Measurements from ENCODE around the gene DNAJC1. TPM values are rescaled to one million over a fixed set of nuclear protein-coding genes. Genes with fewer than 3 reads are reported as not detected.
"Not testable (repeated sequence)": the region's sequence is repeated elsewhere in the genome, so short reads cannot be mapped to it uniquely, and the experiment has no call there.

DNAJC1 gene
- polyA plus RNA-seq, 1 experiment: 33.2 TPM

DNA sequence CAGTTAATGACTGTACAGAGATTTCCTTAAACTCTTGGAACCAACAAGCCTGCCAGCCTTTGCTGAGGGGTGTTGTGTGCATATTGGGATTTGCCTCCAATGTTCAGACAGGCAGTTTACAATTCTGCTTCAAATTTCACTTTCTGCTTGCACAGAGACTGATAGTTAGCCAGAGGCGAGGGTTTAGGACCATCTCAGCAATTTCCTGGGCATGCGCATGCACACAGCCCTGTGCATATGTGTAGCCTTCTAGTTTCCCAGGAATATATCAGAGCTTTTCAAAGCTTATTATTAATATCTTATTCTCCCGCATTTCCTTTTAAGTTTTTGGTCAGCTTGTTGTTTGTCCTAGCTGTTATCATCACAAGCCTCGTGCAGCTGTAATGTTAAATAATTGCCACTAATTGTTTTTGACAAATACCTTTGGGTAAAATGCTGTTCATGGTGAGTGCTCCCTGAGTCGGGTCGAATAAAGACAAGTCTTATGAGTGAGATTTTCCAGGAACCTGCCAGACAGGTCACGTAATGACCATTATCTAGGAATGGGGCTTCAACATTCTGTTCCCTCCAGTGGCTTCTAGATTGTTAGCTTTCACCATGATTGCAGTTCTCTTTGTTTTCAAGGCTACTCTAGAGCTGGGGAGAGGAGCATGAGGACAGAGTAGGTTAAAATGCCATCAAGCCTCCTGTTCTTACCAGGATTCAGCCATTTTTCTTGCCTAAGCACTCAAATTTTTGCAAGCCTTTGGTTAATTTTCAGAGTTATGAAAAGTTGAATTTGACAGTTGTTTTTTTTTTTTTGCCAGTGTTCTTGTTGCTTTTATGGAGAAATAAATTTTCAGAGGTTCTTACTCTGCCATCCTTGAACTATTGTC lies 24.1 kb upstream of the DNAJC1 start:
- POLR2A ChIA-PET: no interaction called here

DNA sequence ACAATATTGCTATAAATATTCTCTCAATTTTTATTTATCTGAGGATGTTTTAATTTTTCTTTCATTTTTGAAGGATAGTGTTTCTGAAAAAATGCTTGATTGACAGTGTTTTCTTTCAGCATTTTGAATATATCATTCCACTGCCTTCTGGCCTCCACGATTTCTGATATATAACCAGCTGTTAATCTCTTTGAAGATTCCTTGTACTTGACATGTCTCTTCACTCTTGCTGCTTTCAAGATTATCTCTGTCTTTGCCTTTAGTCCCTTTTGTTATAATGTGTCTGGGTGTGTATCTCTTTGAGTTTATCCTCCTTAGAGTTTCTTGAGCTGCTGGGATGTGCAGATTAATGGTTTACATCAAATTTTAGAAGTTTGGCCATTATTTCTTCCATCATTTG lies 22.8 kb upstream of the DNAJC1 start:
- ChIA-PET CTCF (interaction anchor here (0.6 kb wide), 1 partner anchor 16 kb away, joined by 3 read pairs; no protein-coding TSS in a partner anchor), POLR2A (no interaction called here)
- no peaks in the 10 kb centered on the region for H3K36me3 ChIP-seq (ENCODE audit: control insufficient read depth, insufficient read depth, low read length)
- DNase-seq (ENCODE audit: low read depth): no peak
- TF ChIP-seq, protein P1, sequence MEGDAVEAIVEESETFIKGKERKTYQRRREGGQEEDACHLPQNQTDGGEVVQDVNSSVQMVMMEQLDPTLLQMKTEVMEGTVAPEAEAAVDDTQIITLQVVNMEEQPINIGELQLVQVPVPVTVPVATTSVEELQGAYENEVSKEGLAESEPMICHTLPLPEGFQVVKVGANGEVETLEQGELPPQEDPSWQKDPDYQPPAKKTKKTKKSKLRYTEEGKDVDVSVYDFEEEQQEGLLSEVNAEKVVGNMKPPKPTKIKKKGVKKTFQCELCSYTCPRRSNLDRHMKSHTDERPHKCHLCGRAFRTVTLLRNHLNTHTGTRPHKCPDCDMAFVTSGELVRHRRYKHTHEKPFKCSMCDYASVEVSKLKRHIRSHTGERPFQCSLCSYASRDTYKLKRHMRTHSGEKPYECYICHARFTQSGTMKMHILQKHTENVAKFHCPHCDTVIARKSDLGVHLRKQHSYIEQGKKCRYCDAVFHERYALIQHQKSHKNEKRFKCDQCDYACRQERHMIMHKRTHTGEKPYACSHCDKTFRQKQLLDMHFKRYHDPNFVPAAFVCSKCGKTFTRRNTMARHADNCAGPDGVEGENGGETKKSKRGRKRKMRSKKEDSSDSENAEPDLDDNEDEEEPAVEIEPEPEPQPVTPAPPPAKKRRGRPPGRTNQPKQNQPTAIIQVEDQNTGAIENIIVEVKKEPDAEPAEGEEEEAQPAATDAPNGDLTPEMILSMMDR (IDR thresholded peaks at IDR 0.05; ENCODE audit: insufficient read depth, low read depth, low read length): no peak
- no peak overlapping the region for H3K4me3 ChIP-seq (ENCODE audit: low read depth, low read length)
- peaks cover 1% of the 10 kb centered on the region; the same call in 1 of the 2 replicates for H3K27me3 ChIP-seq (ENCODE audit: control insufficient read depth, insufficient read depth, low read length)

More for the DNA sequence above, 24.1 kb upstream of the DNAJC1 start:
- no peak for DNase-seq (ENCODE audit: low read depth)
- CTCF ChIA-PET: no interaction called here
- Histone ChIP-seq H3K4me3 (ENCODE audit: low read depth, low read length) (no peak overlapping the region), H3K36me3 (ENCODE audit: control insufficient read depth, insufficient read depth, low read length) (no peaks in the 10 kb centered on the region), H3K27me3 (ENCODE audit: control insufficient read depth, insufficient read depth, low read length) (peaks cover under 1% of the 10 kb centered on the region; the same call in 1 of the 2 replicates)
- TF ChIP-seq, protein P1 (IDR thresholded peaks at IDR 0.05; ENCODE audit: insufficient read depth, low read depth, low read length): no peak

DNA sequence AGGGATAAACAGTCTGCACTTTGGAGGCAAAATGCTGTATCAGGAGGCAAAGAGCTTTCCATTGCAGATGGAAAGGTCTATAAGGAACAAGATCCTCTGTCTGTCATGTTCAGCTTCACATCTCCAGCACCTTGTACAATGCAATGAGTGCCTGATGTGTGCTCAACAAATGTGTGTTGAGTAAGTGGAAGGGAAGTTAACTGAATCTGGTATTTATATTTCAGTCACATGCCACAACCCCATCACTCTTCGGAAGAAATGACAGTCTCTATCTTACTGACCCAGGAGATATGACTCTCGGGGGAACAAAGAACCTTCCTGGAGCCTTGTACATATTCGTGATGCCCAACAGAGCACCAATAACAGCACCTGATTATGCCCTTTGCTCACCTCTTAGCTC lies 20.0 kb upstream of the DNAJC1 start:
- POLR2A ChIA-PET: no interaction called here
- Histone ChIP-seq H3K36me3 (ENCODE audit: control insufficient read depth, insufficient read depth, low read length) (no peaks in the 10 kb centered on the region), H3K4me3 (ENCODE audit: low read depth, low read length) (no peak overlapping the region), H3K27me3 (ENCODE audit: control insufficient read depth, insufficient read depth, low read length) (peaks cover 1% of the 10 kb centered on the region; the same call in 1 of the 2 replicates)
- CTCF ChIA-PET: interaction anchor here (0.8 to 1.1 kb wide), 2 partner anchors 12 to 966 kb away, joined by 3 to 4 read pairs; no protein-coding TSS in a partner anchor
- TF ChIP-seq, protein P1 (IDR thresholded peaks at IDR 0.05; ENCODE audit: insufficient read depth, low read depth, low read length): no peak
- DNase-seq (ENCODE audit: low read depth): no peak

DNA sequence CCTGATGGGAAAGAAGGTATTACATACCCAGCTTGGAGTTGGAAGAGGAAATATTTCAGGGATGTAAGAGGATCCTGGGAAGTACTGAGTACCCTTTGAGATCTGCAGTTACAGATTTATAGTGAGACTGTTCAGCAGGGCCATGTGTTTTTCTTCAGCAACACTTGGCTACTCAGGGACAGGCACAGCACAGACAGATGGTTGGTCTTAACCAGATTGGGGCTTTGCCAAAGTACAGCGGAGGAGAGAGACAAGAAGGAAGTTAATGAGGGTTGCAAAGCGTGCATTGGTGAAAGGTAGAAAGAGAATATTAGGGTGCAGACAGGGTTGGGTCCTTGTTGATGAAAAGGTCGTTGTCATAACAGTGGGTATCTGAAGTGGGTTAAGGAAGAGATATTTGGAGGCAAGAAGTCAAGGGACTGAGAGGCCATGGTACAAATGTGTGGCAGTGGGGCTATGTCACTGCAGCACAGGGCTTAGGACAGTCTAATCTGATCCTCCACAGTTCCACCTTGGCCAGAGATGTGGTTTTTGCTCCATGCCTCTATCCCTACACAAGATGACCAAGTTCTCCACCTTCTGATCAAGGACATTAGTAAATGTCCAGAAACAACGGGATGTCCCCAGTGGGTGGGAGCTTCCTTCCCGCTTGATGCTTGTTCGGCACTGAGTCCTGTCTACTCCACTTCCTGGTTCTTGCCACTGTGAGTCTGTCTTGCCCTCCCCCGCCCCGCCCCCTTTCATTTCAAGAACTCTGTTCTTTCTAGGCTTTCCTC lies 18.9 kb upstream of the DNAJC1 start:
- TF ChIP-seq, protein P1 (IDR thresholded peaks at IDR 0.05; ENCODE audit: insufficient read depth, low read depth, low read length): no peak
- Histone ChIP-seq H3K36me3 (ENCODE audit: control insufficient read depth, insufficient read depth, low read length) (no peaks in the 10 kb centered on the region), H3K27me3 (ENCODE audit: control insufficient read depth, insufficient read depth, low read length) (peaks cover 1% of the 10 kb centered on the region; the same call in 1 of the 2 replicates), H3K4me3 (ENCODE audit: low read depth, low read length) (no peak overlapping the region)
- ChIA-PET POLR2A (no interaction called here), CTCF (no interaction called here)
- no peak for DNase-seq (ENCODE audit: low read depth)

DNA sequence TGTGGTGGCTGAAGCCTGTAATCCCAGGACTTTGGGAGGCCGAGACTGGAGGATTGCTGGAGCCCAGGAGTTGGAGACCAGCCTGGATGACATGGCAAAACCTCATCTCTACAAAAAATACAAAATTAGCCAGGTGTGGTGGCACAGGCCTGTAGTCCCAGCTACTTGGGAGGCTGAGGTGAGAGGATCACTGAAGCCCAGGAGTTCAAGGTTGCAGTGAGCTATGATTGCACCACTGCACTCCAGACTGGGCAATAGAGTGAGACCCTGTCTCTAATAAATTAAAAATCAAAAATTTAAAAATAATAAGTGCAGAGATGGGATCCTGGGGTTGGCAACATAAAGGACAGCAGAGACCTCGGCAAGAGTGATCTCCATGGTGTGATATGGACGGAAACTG lies 17.6 kb upstream of the DNAJC1 start:
- DNase-seq (ENCODE audit: low read depth); H3K4me3 ChIP-seq (ENCODE audit: low read depth, low read length); H3K27me3 ChIP-seq (ENCODE audit: control insufficient read depth, insufficient read depth, low read length); POLR2A ChIA-PET; H3K36me3 ChIP-seq (ENCODE audit: control insufficient read depth, insufficient read depth, low read length): not testable (repeated sequence)
- CTCF ChIA-PET: interaction anchor here (1.4 kb wide), 1 partner anchor 969 kb away, joined by 4 read pairs; no protein-coding TSS in a partner anchor

Data from BJ (cell line).